Osteoblast (primary cell): ENCODE measurements around the gene PPP3CA. TPM values are rescaled to one million over a fixed set of nuclear protein-coding genes. Genes with fewer than 3 reads are reported as not detected.

Experiments used
- DNase-seq: peaks from one replicate; pipeline ENCODE4 v3.0.0; 2011; ENCODE audit warnings: low spot score, mixed read lengths; ENCODE audit not compliant: insufficient read length; ENCODE audit errors: missing footprints
- H2AFZ ChIP-seq: 2 replicates; pipeline ENCODE4 v1.6.0; 2011; ENCODE audit warnings: mild to moderate bottlenecking, low read length
- H3K27ac ChIP-seq: 2 replicates; pipeline ENCODE4 v1.5.1; 2011; ENCODE audit warnings: mild to moderate bottlenecking, low read depth, low read length, moderate library complexity
- H3K27me3 ChIP-seq: 2 replicates; pipeline ENCODE4 v1.6.0; 2012; ENCODE audit warnings: mild to moderate bottlenecking, control low read depth, inconsistent platforms, low read length, moderate library complexity; ENCODE audit not compliant: insufficient read depth
- H3K36me3 ChIP-seq: 2 replicates; pipeline ENCODE4 v1.5.1; 2011; ENCODE audit warnings: mild to moderate bottlenecking, low read length, control low read depth, moderate library complexity; ENCODE audit not compliant: insufficient read depth
- H3K4me1 ChIP-seq: 2 replicates; pipeline ENCODE4 v1.5.1; 2011; ENCODE audit warnings: mild to moderate bottlenecking, low read length, control low read depth, moderate library complexity; ENCODE audit not compliant: insufficient read depth
- H3K4me2 ChIP-seq: 2 replicates; pipeline ENCODE4 v1.6.0; 2011; ENCODE audit warnings: mild to moderate bottlenecking, low read length; ENCODE audit not compliant: insufficient read depth
- H3K4me3 ChIP-seq: fragments of 200-600 bp; sonication (generic); 3 replicates; pipeline ENCODE4 v1.5.1; 2012; ENCODE audit warnings: mild to moderate bottlenecking, low read length, inconsistent platforms; ENCODE audit not compliant: insufficient read depth
- H3K79me2 ChIP-seq: 2 replicates; pipeline ENCODE4 v1.6.0; 2012; ENCODE audit warnings: mild to moderate bottlenecking, low read length, control low read depth, inconsistent platforms; ENCODE audit not compliant: insufficient read depth
- H3K9me3 ChIP-seq: 2 replicates; pipeline ENCODE4 v1.5.1; 2011; ENCODE audit warnings: low read depth, low read length, control low read depth
- H4K20me1 ChIP-seq: 2 replicates; pipeline ENCODE4 v1.6.0; 2012; ENCODE audit warnings: mild to moderate bottlenecking, low read length, control low read depth; ENCODE audit not compliant: insufficient read depth
- total RNA-seq: library from RNA; depleted of rRNA; stranded (reverse); fragments of >200 nt; gene quantifications from 2 replicates; pipeline ENCODE4 v1.2.3, GENCODE V29; 2012
- TF ChIP-seq, protein P1 (sequence below): IDR thresholded peaks from 2 replicates; pipeline ENCODE4 v1.5.1; 2011; ENCODE audit warnings: mild to moderate bottlenecking, low read depth, low read length, moderate library complexity; ENCODE audit errors: extremely low read depth

The PPP3CA gene
- total RNA-seq, 1 donor: 80.0 TPM

DNA sequence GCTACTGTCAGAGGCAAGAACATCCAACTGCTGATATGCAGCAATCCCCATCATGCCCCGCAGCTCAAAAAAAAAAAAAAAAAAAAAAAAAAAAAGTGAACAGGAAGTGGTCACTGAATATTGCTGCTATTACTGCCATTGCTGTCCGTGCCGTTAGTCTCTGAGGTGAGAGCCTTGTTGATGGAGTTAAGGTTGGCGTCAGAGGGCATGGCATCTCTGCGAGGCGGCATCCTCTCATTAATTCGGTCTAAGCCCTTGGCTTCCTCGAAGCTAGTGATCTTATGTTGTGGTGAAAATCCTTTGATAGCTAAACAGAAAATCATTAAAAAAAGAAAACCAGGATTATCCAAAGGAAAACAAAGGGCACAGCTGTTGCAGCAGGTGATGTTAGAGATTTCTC, 321.6 kb downstream of the PPP3CA start:
- no peak overlapping the region for H2AFZ ChIP-seq
- H3K27ac ChIP-seq: no peak overlapping the region
- H3K27me3 ChIP-seq: no peaks in the 10 kb centered on the region
- no peak for DNase-seq
- no peaks in the 10 kb centered on the region for H3K79me2 ChIP-seq
- no peak overlapping the region for H3K4me2 ChIP-seq
- H4K20me1 ChIP-seq: no peaks in the 10 kb centered on the region
- H3K4me3 ChIP-seq: no peak overlapping the region
- H3K36me3 ChIP-seq: no peaks in the 10 kb centered on the region
- TF ChIP-seq, protein P1, sequence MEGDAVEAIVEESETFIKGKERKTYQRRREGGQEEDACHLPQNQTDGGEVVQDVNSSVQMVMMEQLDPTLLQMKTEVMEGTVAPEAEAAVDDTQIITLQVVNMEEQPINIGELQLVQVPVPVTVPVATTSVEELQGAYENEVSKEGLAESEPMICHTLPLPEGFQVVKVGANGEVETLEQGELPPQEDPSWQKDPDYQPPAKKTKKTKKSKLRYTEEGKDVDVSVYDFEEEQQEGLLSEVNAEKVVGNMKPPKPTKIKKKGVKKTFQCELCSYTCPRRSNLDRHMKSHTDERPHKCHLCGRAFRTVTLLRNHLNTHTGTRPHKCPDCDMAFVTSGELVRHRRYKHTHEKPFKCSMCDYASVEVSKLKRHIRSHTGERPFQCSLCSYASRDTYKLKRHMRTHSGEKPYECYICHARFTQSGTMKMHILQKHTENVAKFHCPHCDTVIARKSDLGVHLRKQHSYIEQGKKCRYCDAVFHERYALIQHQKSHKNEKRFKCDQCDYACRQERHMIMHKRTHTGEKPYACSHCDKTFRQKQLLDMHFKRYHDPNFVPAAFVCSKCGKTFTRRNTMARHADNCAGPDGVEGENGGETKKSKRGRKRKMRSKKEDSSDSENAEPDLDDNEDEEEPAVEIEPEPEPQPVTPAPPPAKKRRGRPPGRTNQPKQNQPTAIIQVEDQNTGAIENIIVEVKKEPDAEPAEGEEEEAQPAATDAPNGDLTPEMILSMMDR: no peak
- H3K4me1 ChIP-seq: peaks cover 20% of the 10 kb centered on the region
- H3K9me3 ChIP-seq: no peaks in the 10 kb centered on the region

DNA sequence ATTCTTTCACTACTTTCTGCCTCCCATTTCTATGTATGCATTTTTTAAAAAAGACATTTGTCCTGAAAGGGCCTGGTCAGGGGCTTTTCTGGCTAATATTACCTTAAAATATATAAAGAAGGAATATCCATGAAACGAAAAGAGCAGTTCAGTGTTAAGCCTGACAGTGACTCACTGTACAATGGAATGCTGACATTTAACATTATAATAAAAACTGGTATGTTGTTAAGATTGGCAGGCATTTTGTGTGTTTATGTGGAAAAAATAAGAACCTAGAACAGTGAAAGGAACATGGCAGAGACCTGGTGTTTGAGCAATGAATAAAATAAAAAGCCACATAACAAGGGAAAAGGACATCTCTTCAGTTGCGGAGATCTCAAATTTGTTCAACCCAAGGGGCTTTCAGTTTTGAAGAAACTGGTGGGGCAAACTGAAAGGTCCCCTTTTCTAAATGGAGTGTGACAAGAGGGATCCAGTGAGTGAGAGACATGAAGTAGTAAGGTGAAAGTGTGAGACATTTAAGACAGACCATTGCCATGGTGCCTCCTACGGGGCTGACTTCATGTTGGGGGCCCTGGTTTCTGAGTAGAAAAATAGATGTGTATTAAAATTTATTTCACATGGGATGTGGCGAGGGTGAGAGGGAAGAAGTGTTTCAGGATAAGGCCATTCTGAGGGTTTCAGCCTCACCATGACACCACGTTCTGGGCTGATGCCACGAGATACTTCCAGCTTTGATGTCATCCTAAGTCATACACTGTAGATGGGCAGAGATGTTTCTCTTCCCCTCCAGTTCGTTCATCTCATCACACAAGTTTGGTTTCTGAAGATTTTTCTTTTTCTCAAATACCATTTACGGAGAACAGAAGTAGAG, 324.9 kb downstream of the PPP3CA start:
- Histone ChIP-seq H3K79me2 (no peaks in the 10 kb centered on the region), H3K4me3 (no peak overlapping the region), H3K4me1 (peaks cover 22% of the 10 kb centered on the region), H3K27ac (peak overlapping the region; percentile 35), H3K9me3 (no peaks in the 10 kb centered on the region), H2AFZ (no peak overlapping the region), H3K27me3 (no peaks in the 10 kb centered on the region), H3K36me3 (no peaks in the 10 kb centered on the region), H4K20me1 (no peaks in the 10 kb centered on the region), H3K4me2 (peak overlapping the region; percentile 7)
- TF ChIP-seq, protein P1: no peak
- no peak for DNase-seq

DNA sequence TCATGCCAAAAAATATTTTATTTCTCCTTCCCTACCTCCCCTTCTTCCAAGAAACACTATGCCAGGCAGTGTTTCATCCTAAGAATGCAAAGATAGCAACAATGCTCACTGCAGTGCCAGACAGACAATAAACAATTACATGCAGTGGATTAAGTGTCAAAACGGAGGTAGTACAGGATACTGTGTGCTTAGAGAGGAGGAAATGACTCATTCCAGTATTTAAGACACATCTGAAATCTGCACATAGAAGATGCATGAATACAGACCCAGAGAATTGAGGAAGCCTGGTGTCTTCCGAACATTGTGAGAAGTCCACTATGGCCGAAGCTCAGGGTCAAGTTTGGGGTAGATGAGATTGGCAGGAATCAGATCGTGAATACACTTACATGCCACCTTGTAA, 326.4 kb downstream of the PPP3CA start:
- Histone ChIP-seq H3K4me2 (no peak overlapping the region), H3K27me3 (no peaks in the 10 kb centered on the region), H3K36me3 (no peaks in the 10 kb centered on the region), H3K4me3 (no peak overlapping the region), H2AFZ (no peak overlapping the region), H3K9me3 (no peaks in the 10 kb centered on the region), H3K27ac (no peak overlapping the region), H3K4me1 (peaks cover 22% of the 10 kb centered on the region), H4K20me1 (no peaks in the 10 kb centered on the region), H3K79me2 (no peaks in the 10 kb centered on the region)
- no peak for DNase-seq
- TF ChIP-seq, protein P1: no peak

GRCh38 chr4:101019941-101020401, 327.4 kb downstream of the PPP3CA start:
- Histone ChIP-seq H2AFZ (no peak overlapping the region), H3K9me3 (no peaks in the 10 kb centered on the region), H4K20me1 (no peaks in the 10 kb centered on the region), H3K4me1 (peaks cover 22% of the 10 kb centered on the region), H3K4me2 (no peak overlapping the region), H3K4me3 (no peak overlapping the region), H3K27me3 (no peaks in the 10 kb centered on the region), H3K27ac (no peak overlapping the region), H3K36me3 (no peaks in the 10 kb centered on the region), H3K79me2 (no peaks in the 10 kb centered on the region)
- TF ChIP-seq, protein P1: no peak
- no peak for DNase-seq
